PC-3 (cell line): ENCODE measurements around the gene FAM83E. TPM values are rescaled to one million over a fixed set of nuclear protein-coding genes. Genes with fewer than 3 reads are reported as not detected.

Experiments used
- ATAC-seq: fragments of 200-7000 bp; cut with Tn5 transposase; 2 replicates; pipeline ENCODE4 v1.9.1; 2020; ENCODE audit warnings: mild to moderate bottlenecking, moderate library complexity
- BruUV-seq: library from RNA; stranded (reverse); fragments of 400-500 nt; replicated peaks from 2 replicates; lab custom pipeline; 2021; lab: Mats Ljungman, UMichigan
- CTCF ChIA-PET: fragments of 300-600 bp; sonication (Branson Sonifier 250); formaldehyde crosslinking; loops from one replicate; lab custom pipeline; 2022; ENCODE audit warnings: antibody characterized with exemption; lab: Charles Lee
- POLR2A ChIA-PET: fragments of 300-600 bp; sonication (Branson Sonifier 250); formaldehyde crosslinking; loops from one replicate; lab custom pipeline; 2022; ENCODE audit warnings: antibody characterized with exemption; ENCODE audit not compliant: unreplicated experiment; lab: Charles Lee
- DNase-seq: peaks from one replicate; pipeline ENCODE4 v3.0.0-alpha.2; 2015
- H2AFZ ChIP-seq: fragments of 300-600 bp; sonication (generic); 2 replicates; pipeline ENCODE4 v1.6.0; 2016; ENCODE audit warnings: antibody characterized with exemption, low read length
- H3F3A ChIP-seq: fragments of 300-600 bp; sonication (generic); one replicate; pipeline ENCODE4 v1.6.0; 2017; ENCODE audit warnings: antibody characterized with exemption, low read length, control low read depth, mild to moderate bottlenecking; ENCODE audit not compliant: unreplicated experiment
- H3K27ac ChIP-seq: fragments of 300-600 bp; sonication (generic); 2 replicates; pipeline ENCODE4 v1.5.1; 2016; ENCODE audit warnings: mild to moderate bottlenecking, low read length
- H3K27me3 ChIP-seq: fragments of 300-600 bp; sonication (generic); 2 replicates; pipeline ENCODE4 v1.6.1; 2016; ENCODE audit warnings: low read length, mixed read lengths
- H3K36me3 ChIP-seq: fragments of 300-600 bp; sonication (generic); 2 replicates; pipeline ENCODE4 v1.6.1; 2016; ENCODE audit warnings: low read depth, mixed run types, low read length, mixed read lengths
- H3K4me1 ChIP-seq: fragments of 300-600 bp; sonication (generic); 2 replicates; pipeline ENCODE4 v1.5.1; 2016; ENCODE audit warnings: low read length; ENCODE audit not compliant: insufficient read depth
- H3K4me2 ChIP-seq: fragments of 300-600 bp; sonication (generic); 2 replicates; pipeline ENCODE4 v1.6.0; 2016; ENCODE audit warnings: low read length
- H3K4me3 ChIP-seq: fragments of 300-600 bp; sonication (generic); 2 replicates; pipeline ENCODE4 v1.5.1; 2016; ENCODE audit warnings: mild to moderate bottlenecking, low read length, mixed read lengths
- H3K79me2 ChIP-seq: fragments of 300-600 bp; sonication (generic); 2 replicates; pipeline ENCODE4 v1.6.1; 2017; ENCODE audit warnings: low read length, mixed read lengths
- H3K9ac ChIP-seq: fragments of 300-600 bp; sonication (generic); 2 replicates; pipeline ENCODE4 v1.6.0; 2016; ENCODE audit warnings: mild to moderate bottlenecking, low read length
- H3K9me2 ChIP-seq: fragments of 300-600 bp; sonication (generic); replicated peaks from 2 replicates; pipeline ENCODE4 v1.6.1; 2016; ENCODE audit warnings: mixed run types, low read length, mixed read lengths
- H3K9me3 ChIP-seq: fragments of 300-600 bp; sonication (generic); 2 replicates; pipeline ENCODE4 v1.6.1; 2016; ENCODE audit warnings: low read length, mixed read lengths
- H4K20me1 ChIP-seq: fragments of 300-600 bp; sonication (generic); 2 replicates; pipeline ENCODE4 v1.6.1; 2016; ENCODE audit warnings: low read length, mixed read lengths
- CTCF ChIP-seq: fragments of 300-600 bp; sonication (generic); conservative IDR thresholded peaks from 2 replicates; pipeline ENCODE4 v1.5.1; 2017; ENCODE audit warnings: antibody characterized with exemption, low read depth, mild to moderate bottlenecking, low read length
- EZH2 ChIP-seq: fragments of 300-600 bp; sonication (generic); IDR thresholded peaks from one replicate; pipeline ENCODE4 v1.6.1; 2017; ENCODE audit warnings: antibody characterized with exemption, mild to moderate bottlenecking, low read length; ENCODE audit not compliant: unreplicated experiment
- EZH2phosphoT487 ChIP-seq: fragments of 300-600 bp; sonication (generic); IDR thresholded peaks from 2 replicates; pipeline ENCODE4 v1.6.1; 2018; ENCODE audit warnings: mild to moderate bottlenecking, antibody characterized with exemption, low read length, borderline replicate concordance
- intact Hi-C: fragments of 100-400 bp; cut with micrococcal nuclease; formaldehyde crosslinking; loops from 2 replicates; pipeline ENCODE4 v1.9.0; 2023
- total RNA-seq: library from RNA; depleted of rRNA; stranded (reverse); fragments of >200 nt; gene quantifications from 2 replicates; pipeline ENCODE4 v1.2.3, GENCODE V29; 2014

FAM83E gene
- total RNA-seq, 1 experiment from 2014 or later, result 4.6 TPM

- BruUV-seq, result no TSS peak
- H4K20me1 ChIP-seq, result no peaks in the 10 kb centered on the region
- intact Hi-C loops, result loop anchor here (1.0 kb wide), 1 partner anchor 19 kb away; the partner anchor contains the start of genes RPL18 and SPHK2
- CTCF ChIA-PET, result interaction anchor here (0.7 kb wide), 1 partner anchor 52 kb away, joined by 3 read pairs; no protein-coding TSS in a partner anchor
- H3K4me3 ChIP-seq, result peak overlapping the region; percentile 65
- H2AFZ ChIP-seq, result peak overlapping the region; percentile 94
- no peaks in the 10 kb centered on the region for H3K9me2 ChIP-seq
- peak overlapping the region; percentile 67 for H3K27ac ChIP-seq
- POLR2A ChIA-PET, result interaction anchor here (0.6 kb wide), 1 partner anchor 151 kb away, joined by 20 read pairs; no protein-coding TSS in a partner anchor
- peaks cover 3% of the 10 kb centered on the region for H3F3A ChIP-seq
- no peaks in the 10 kb centered on the region for H3K36me3 ChIP-seq
- no peaks in the 10 kb centered on the region for H3K79me2 ChIP-seq
- TF ChIP-seq CTCF (no peak), EZH2 (no peak), EZH2phosphoT487 (no peak)
- peak overlapping the region; percentile 67 for H3K9ac ChIP-seq
- peaks cover 24% of the 10 kb centered on the region for H3K4me1 ChIP-seq
- ATAC-seq (peak; percentile 18), DNase-seq (peak; percentile 85)
- no peaks in the 10 kb centered on the region for H3K27me3 ChIP-seq
- peak overlapping the region; percentile 96 for H3K4me2 ChIP-seq
- no peaks in the 10 kb centered on the region for H3K9me3 ChIP-seq
Measured at GRCh38 chr19:48637948-48638830, 23.3 kb upstream of the FAM83E start.

- no TSS peak for BruUV-seq
- H4K20me1 ChIP-seq, result no peaks in the 10 kb centered on the region
- H3K27ac ChIP-seq, result peak overlapping the region; percentile 67
- DNase-seq (peak; percentile 96), ATAC-seq (peak; percentile 71)
- H3K27me3 ChIP-seq, result no peaks in the 10 kb centered on the region
- H3K4me3 ChIP-seq, result peak overlapping the region; percentile 80
- intact Hi-C loops, result loop anchor here (1.0 kb wide), 1 partner anchor 18 kb away; the partner anchor contains the start of genes RPL18 and SPHK2
- H3K9me2 ChIP-seq, result no peaks in the 10 kb centered on the region
- no peak for TF ChIP-seq CTCF
- no peak for TF ChIP-seq EZH2phosphoT487
- TF ChIP-seq EZH2, result no peak
- peaks cover 3% of the 10 kb centered on the region for H3F3A ChIP-seq
- peak overlapping the region; percentile 94 for H2AFZ ChIP-seq
- H3K9ac ChIP-seq, result peak overlapping the region; percentile 67
- H3K4me2 ChIP-seq, result peak overlapping the region; percentile 96
- H3K4me1 ChIP-seq, result peaks cover 24% of the 10 kb centered on the region
- H3K9me3 ChIP-seq, result no peaks in the 10 kb centered on the region
- no peaks in the 10 kb centered on the region for H3K79me2 ChIP-seq
- no peaks in the 10 kb centered on the region for H3K36me3 ChIP-seq
- ChIA-PET POLR2A (interaction anchor here (0.6 kb wide), 1 partner anchor 150 kb away, joined by 20 read pairs; no protein-coding TSS in a partner anchor), CTCF (interaction anchor here (0.7 kb wide), 2 partner anchors 8 to 52 kb away, joined by 3 to 5 read pairs; partner anchors contain the start of gene CA11)
Measured at GRCh38 chr19:48637449-48637947, 22.6 kb upstream of the FAM83E start.
